Lower leg skin (tissue), 3 donors: Measurements from ENCODE around the gene SLC8A1.

Source experiments
- POLR2A ChIP-seq, 2 donors: fragments of 450-650 bp; IDR thresholded peaks; one replicate each; pipeline ENCODE4 v1.6.1; 2016 to 2017; ENCODE audit warnings: antibody characterized with exemption in 2 of 2, mild to moderate bottlenecking in 1 of 2, moderate library complexity in 1 of 2
- TF ChIP-seq, protein P1 (sequence below), 3 donors: fragments of 450-650 bp; IDR thresholded peaks; one replicate each; pipeline ENCODE4 v1.5.1; 2016; ENCODE audit warnings: antibody characterized with exemption in 3 of 3, mild to moderate bottlenecking in 3 of 3, moderate library complexity in 2 of 3

DNA sequence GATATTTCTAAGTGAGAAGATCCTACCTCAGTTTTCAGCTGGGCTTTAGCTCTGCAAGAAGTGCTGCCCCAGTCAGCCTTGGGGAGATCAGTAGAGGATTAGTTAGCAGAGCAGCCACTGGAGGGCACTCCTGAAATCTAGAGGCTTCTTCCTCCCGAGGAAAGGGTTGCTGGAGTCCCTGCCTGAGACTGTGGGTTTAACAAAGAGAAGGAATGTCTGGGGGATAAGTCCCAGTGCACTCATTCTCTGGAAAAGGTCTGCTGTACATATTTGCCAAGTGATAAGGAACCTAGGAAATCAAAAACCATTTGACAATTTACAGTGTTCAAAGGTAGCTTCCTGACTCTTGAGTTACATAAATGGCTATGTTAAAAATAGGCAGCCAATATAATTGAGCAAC lies 207.2 kb downstream of the SLC8A1 start:
- TF ChIP-seq POLR2A (IDR thresholded peaks at IDR 0.05), result no peak
- TF ChIP-seq, protein P1, sequence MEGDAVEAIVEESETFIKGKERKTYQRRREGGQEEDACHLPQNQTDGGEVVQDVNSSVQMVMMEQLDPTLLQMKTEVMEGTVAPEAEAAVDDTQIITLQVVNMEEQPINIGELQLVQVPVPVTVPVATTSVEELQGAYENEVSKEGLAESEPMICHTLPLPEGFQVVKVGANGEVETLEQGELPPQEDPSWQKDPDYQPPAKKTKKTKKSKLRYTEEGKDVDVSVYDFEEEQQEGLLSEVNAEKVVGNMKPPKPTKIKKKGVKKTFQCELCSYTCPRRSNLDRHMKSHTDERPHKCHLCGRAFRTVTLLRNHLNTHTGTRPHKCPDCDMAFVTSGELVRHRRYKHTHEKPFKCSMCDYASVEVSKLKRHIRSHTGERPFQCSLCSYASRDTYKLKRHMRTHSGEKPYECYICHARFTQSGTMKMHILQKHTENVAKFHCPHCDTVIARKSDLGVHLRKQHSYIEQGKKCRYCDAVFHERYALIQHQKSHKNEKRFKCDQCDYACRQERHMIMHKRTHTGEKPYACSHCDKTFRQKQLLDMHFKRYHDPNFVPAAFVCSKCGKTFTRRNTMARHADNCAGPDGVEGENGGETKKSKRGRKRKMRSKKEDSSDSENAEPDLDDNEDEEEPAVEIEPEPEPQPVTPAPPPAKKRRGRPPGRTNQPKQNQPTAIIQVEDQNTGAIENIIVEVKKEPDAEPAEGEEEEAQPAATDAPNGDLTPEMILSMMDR (IDR thresholded peaks at IDR 0.05), result no peak
